ENCODE data around the gene PEAK1.

PEAK1 gene

GRCh38 chr15:77333166-77333565 is 86.7 kb downstream of the PEAK1 start:
- no peak for DNase-seq
- peaks cover 0 to 40% (median 9%) of the 10 kb centered on the region in 4 donors for H3K4me1 ChIP-seq

GRCh38 chr15:77329202-77329601 is 90.7 kb downstream of the PEAK1 start:
- Histone ChIP-seq H3K4me3 (no peak overlapping the region), H3K9me3 (no peaks in the 10 kb centered on the region), H3K4me1 (peaks cover 0 to 59% (median 11%) of the 10 kb centered on the region in 4 donors), H3K27ac (no peak overlapping the region), H3K36me3 (no peaks in the 10 kb centered on the region), H3K27me3 (no peaks in the 10 kb centered on the region)
- TF ChIP-seq CTCF (IDR thresholded peaks at IDR 0.05) = no peak
- DNase-seq = no peak
- intact Hi-C loops (cut with DNase I; ENCODE audit: low total_unique reads) = no loop called here

More at GRCh38 chr15:77333166-77333565, 86.7 kb downstream of the PEAK1 start:
- Histone ChIP-seq H3K36me3 (no peaks in the 10 kb centered on the region), H3K27ac (no peak overlapping the region), H3K27me3 (no peaks in the 10 kb centered on the region), H3K9me3 (no peaks in the 10 kb centered on the region), H3K4me3 (no peak overlapping the region)
- intact Hi-C loops (cut with DNase I; ENCODE audit: low total_unique reads) = no loop called here
- TF ChIP-seq CTCF (IDR thresholded peaks at IDR 0.05) = no peak

GRCh38 chr15:77327844-77328529 is 91.9 kb downstream of the PEAK1 start:
- H3K27me3 ChIP-seq = no peaks in the 10 kb centered on the region
- no peaks in the 10 kb centered on the region for H3K9me3 ChIP-seq
- H3K36me3 ChIP-seq = no peaks in the 10 kb centered on the region
- peaks cover 0 to 47% (median 11%) of the 10 kb centered on the region in 4 donors for H3K4me1 ChIP-seq
- intact Hi-C loops (cut with DNase I; ENCODE audit: low total_unique reads) = no loop called here
- no peak for TF ChIP-seq CTCF (IDR thresholded peaks at IDR 0.05)
- no peak overlapping the region for H3K4me3 ChIP-seq
- peak overlapping the region in 1 of 2 donors; percentile 4 for H3K27ac ChIP-seq
- DNase-seq = no peak

- H3K9me3 ChIP-seq = no peaks in the 10 kb centered on the region
- intact Hi-C loops (cut with DNase I; ENCODE audit: low total_unique reads) = no loop called here
- TF ChIP-seq CTCF (IDR thresholded peaks at IDR 0.05) = no peak
- DNase-seq = no peak
- no peaks in the 10 kb centered on the region for H3K36me3 ChIP-seq
- H3K4me3 ChIP-seq = no peak overlapping the region
- H3K27me3 ChIP-seq = no peaks in the 10 kb centered on the region
- H3K4me1 ChIP-seq = peaks cover 0 to 43% (median 11%) of the 10 kb centered on the region in 4 donors
- H3K27ac ChIP-seq = peak overlapping the region in 1 of 2 donors; percentile 23
Observed at GRCh38 chr15:77327168-77327567, 92.7 kb downstream of the PEAK1 start.

GRCh38 chr15:77326366-77326765 is 93.5 kb downstream of the PEAK1 start:
- intact Hi-C loops (cut with DNase I; ENCODE audit: low total_unique reads) = no loop called here
- TF ChIP-seq CTCF (IDR thresholded peaks at IDR 0.05) = no peak
- H3K27me3 ChIP-seq = no peaks in the 10 kb centered on the region
- no peak for DNase-seq
- H3K27ac ChIP-seq = peak overlapping the region in 1 of 2 donors; percentile 23
- H3K4me3 ChIP-seq = no peak overlapping the region
- no peaks in the 10 kb centered on the region for H3K9me3 ChIP-seq
- H3K4me1 ChIP-seq = peaks cover 0 to 43% (median 11%) of the 10 kb centered on the region in 4 donors
- no peaks in the 10 kb centered on the region for H3K36me3 ChIP-seq

Data from tibial artery (tissue), 4 donors.